ENCODE data around the gene UBIAD1. TPM values are rescaled to one million over a fixed set of nuclear protein-coding genes. Genes with fewer than 3 reads are reported as not detected.
A peak's percentile ranks its signal among the peaks of the same experiment; 100 is the strongest.

UBIAD1 gene
- total and polyA plus RNA-seq, 2 of the 13 experiments (the other 11 are each of a cell fraction or from before 2014, with no cell fraction given) = 16.9 to 20.4 TPM

GRCh38 chr1:11262171-11263049 is 10.6 kb upstream of the UBIAD1 start, which contains the start of gene MTOR (continued):
- TF ChIP-seq TERF1 (CRISPR knock-in tag; IDR thresholded peaks at IDR 0.05) (no peak), ZNF407 (CRISPR knock-in tag; IDR thresholded peaks at IDR 0.05; ENCODE audit: not compliant biosample characterization) (peak; percentile 15), KDM4B (CRISPR knock-in tag; IDR thresholded peaks at IDR 0.05) (peak; percentile 83), ATM (IDR thresholded peaks at IDR 0.05; ENCODE audit: borderline replicate concordance) (no peak), ZBTB49 (CRISPR knock-in tag; IDR thresholded peaks at IDR 0.05; ENCODE audit: borderline replicate concordance) (peak; percentile 56; the same call in 1 of the 2 replicates), STAT6 (CRISPR knock-in tag; IDR thresholded peaks at IDR 0.05; ENCODE audit: borderline replicate concordance) (no peak), STAT5B (CRISPR knock-in tag; IDR thresholded peaks at IDR 0.05) (no peak), ZFP82 (CRISPR knock-in tag; IDR thresholded peaks at IDR 0.05; ENCODE audit: borderline replicate concordance) (0 out of 2 replicates have a peak, but pooled peaks have one; percentile 65), CBX2 (IDR thresholded peaks at IDR 0.05; ENCODE audit: low read depth, low read length) (no peak), CBX2 (CRISPR knock-in tag; IDR thresholded peaks at IDR 0.05; ENCODE audit: low read depth) (no peak), PLSCR1 (CRISPR knock-in tag; IDR thresholded peaks at IDR 0.05; ENCODE audit: borderline replicate concordance) (no peak), ZNF136 (CRISPR knock-in tag; IDR thresholded peaks at IDR 0.05; ENCODE audit: low read depth) (no peak)

Measured in HepG2 (cell line).